Duodenal mucosa (tissue), 2 donors: ENCODE results near the gene SPON1.

Experiments
- H3K27ac ChIP-seq: one replicate; pipeline ENCODE4 v1.7.0; 2013; ENCODE audit warnings: low read depth, low read length
- H3K27me3 ChIP-seq, 2 donors: one replicate each; pipeline ENCODE4 v1.7.0; 2013; ENCODE audit warnings: low read length in 2 of 2, control low read depth in 1 of 2; ENCODE audit not compliant: insufficient read depth in 2 of 2, control insufficient read depth in 1 of 2
- H3K36me3 ChIP-seq, 2 donors: one replicate each; pipeline ENCODE4 v1.7.0; 2013; ENCODE audit warnings: low read length in 2 of 2, control low read depth in 1 of 2; ENCODE audit not compliant: insufficient read depth in 2 of 2, control insufficient read depth in 1 of 2
- H3K4me1 ChIP-seq, 2 donors: one replicate each; pipeline ENCODE4 v1.7.0; 2013; ENCODE audit warnings: low read length in 2 of 2, control low read depth in 1 of 2; ENCODE audit not compliant: insufficient read depth in 2 of 2, control insufficient read depth in 1 of 2
- H3K4me3 ChIP-seq, 2 donors: one replicate each; pipeline ENCODE4 v1.7.0; 2013; ENCODE audit warnings: low read length in 2 of 2, low read depth in 1 of 2
- H3K9ac ChIP-seq, 2 donors: one replicate each; pipeline ENCODE4 v1.7.0; 2013; ENCODE audit warnings: low read length in 2 of 2, low read depth in 1 of 2
- H3K9me3 ChIP-seq, 2 donors: one replicate each; pipeline ENCODE4 v1.7.0; 2013; ENCODE audit warnings: low read length in 2 of 2, control low read depth in 1 of 2; ENCODE audit not compliant: control insufficient read depth in 1 of 2

SPON1 gene

GRCh38 chr11:13958641-13959400 is 3.7 kb upstream of the SPON1 start:
- Histone ChIP-seq H3K36me3 (no peaks in the 10 kb centered on the region), H3K9me3 (no peaks in the 10 kb centered on the region), H3K27me3 (peaks cover 10 to 12% of the 10 kb centered on the region in 2 donors), H3K4me3 (no peak overlapping the region), H3K9ac (no peak overlapping the region), H3K27ac (no peak overlapping the region), H3K4me1 (no peaks in the 10 kb centered on the region)

- Histone ChIP-seq H3K4me3 (peak overlapping the region; percentile 74 to 80), H3K36me3 (no peaks in the 10 kb centered on the region), H3K27ac (no peak overlapping the region), H3K9me3 (no peaks in the 10 kb centered on the region), H3K9ac (peak overlapping the region; percentile 76 to 80), H3K4me1 (peaks cover 17 to 22% of the 10 kb centered on the region in 2 donors), H3K27me3 (peaks cover 12 to 15% of the 10 kb centered on the region in 2 donors)
These were observed 343 bp upstream of the SPON1 start for GRCh38 chr11:13962198-13962561.

- H3K36me3 ChIP-seq: no peaks in the 10 kb centered on the region
- peaks cover 12% of the 10 kb centered on the region in 2 donors for H3K27me3 ChIP-seq
- peak overlapping the region; percentile 74 to 80 for H3K4me3 ChIP-seq
- peaks cover 24 to 27% of the 10 kb centered on the region in 2 donors for H3K4me1 ChIP-seq
- H3K27ac ChIP-seq: no peak overlapping the region
- H3K9me3 ChIP-seq: no peaks in the 10 kb centered on the region
- H3K9ac ChIP-seq: peak overlapping the region; percentile 76 to 80
These were observed 836 bp downstream of the SPON1 start for GRCh38 chr11:13963169-13963948.

GRCh38 chr11:13963949-13964770 is 1.6 kb downstream of the SPON1 start:
- H3K27me3 ChIP-seq: peaks cover 10 to 12% of the 10 kb centered on the region in 2 donors
- peak overlapping the region; percentile 74 to 80 for H3K4me3 ChIP-seq
- H3K27ac ChIP-seq: peak overlapping the region; percentile 51

GRCh38 chr11:13964771-13965074 is 2.2 kb downstream of the SPON1 start:
- H3K4me1 ChIP-seq: peaks cover 24 to 29% of the 10 kb centered on the region in 2 donors
- H3K9me3 ChIP-seq: no peaks in the 10 kb centered on the region
- H3K9ac ChIP-seq: peak overlapping the region; percentile 61 to 80
- H3K27ac ChIP-seq: peak overlapping the region; percentile 36
- H3K27me3 ChIP-seq: peaks cover 10 to 12% of the 10 kb centered on the region in 2 donors
- H3K36me3 ChIP-seq: no peaks in the 10 kb centered on the region
- peak overlapping the region; percentile 74 to 80 for H3K4me3 ChIP-seq

More at GRCh38 chr11:13963949-13964770, 1.6 kb downstream of the SPON1 start:
- H3K9ac ChIP-seq: peak overlapping the region; percentile 76 to 80
- H3K36me3 ChIP-seq: no peaks in the 10 kb centered on the region
- no peaks in the 10 kb centered on the region for H3K9me3 ChIP-seq
- H3K4me1 ChIP-seq: peaks cover 24 to 27% of the 10 kb centered on the region in 2 donors

GRCh38 chr11:13965337-13965736 is 2.8 kb downstream of the SPON1 start:
- no peaks in the 10 kb centered on the region for H3K36me3 ChIP-seq
- H3K9ac ChIP-seq: peak overlapping the region; percentile 61 to 80
- H3K4me1 ChIP-seq: peaks cover 24 to 31% of the 10 kb centered on the region in 2 donors
- H3K27ac ChIP-seq: peak overlapping the region; percentile 36
- H3K9me3 ChIP-seq: no peaks in the 10 kb centered on the region
- peaks cover 9 to 10% of the 10 kb centered on the region in 2 donors for H3K27me3 ChIP-seq
- H3K4me3 ChIP-seq: peak overlapping the region; percentile 74 to 80

GRCh38 chr11:13966013-13966412 is 3.5 kb downstream of the SPON1 start:
- Histone ChIP-seq H3K9me3 (no peaks in the 10 kb centered on the region), H3K4me1 (peaks cover 25 to 34% of the 10 kb centered on the region in 2 donors), H3K27me3 (peaks cover 9 to 10% of the 10 kb centered on the region in 2 donors), H3K9ac (peak overlapping the region in 1 of 2 donors; percentile 34), H3K36me3 (no peaks in the 10 kb centered on the region), H3K27ac (no peak overlapping the region), H3K4me3 (peak overlapping the region; percentile 43 to 74)

- H3K36me3 ChIP-seq: no peaks in the 10 kb centered on the region
- H3K27me3 ChIP-seq: peaks cover 7 to 9% of the 10 kb centered on the region in 2 donors
- peak overlapping the region in 1 of 2 donors; percentile 74 for H3K4me3 ChIP-seq
- H3K27ac ChIP-seq: no peak overlapping the region
- no peaks in the 10 kb centered on the region for H3K9me3 ChIP-seq
- peak overlapping the region in 1 of 2 donors; percentile 23 for H3K9ac ChIP-seq
- H3K4me1 ChIP-seq: peaks cover 29 to 37% of the 10 kb centered on the region in 2 donors
These were observed 4.0 kb downstream of the SPON1 start for GRCh38 chr11:13966486-13966885.

- Histone ChIP-seq H3K27ac (no peak overlapping the region), H3K9ac (no peak overlapping the region), H3K9me3 (no peaks in the 10 kb centered on the region), H3K4me3 (no peak overlapping the region), H3K4me1 (peaks cover 27 to 44% of the 10 kb centered on the region in 2 donors), H3K36me3 (no peaks in the 10 kb centered on the region), H3K27me3 (no peaks in the 10 kb centered on the region)
These were observed 8.5 kb downstream of the SPON1 start for GRCh38 chr11:13970986-13971385.
